Testis (tissue), 3 donors: ENCODE results near the gene OLFML2A. TPM values are rescaled to one million over a fixed set of nuclear protein-coding genes. Genes with fewer than 3 reads are reported as not detected.

Experiments
- DNase-seq: peaks from one replicate; pipeline ENCODE4 v3.0.0-alpha.2; 2019
- H3K27ac ChIP-seq, 2 donors: fragments of 200-600 bp; sonication (generic); one replicate each; pipeline ENCODE4 v1.5.1; 2019
- H3K27me3 ChIP-seq: fragments of 200-600 bp; sonication (generic); one replicate; pipeline ENCODE4 v1.5.1; 2019
- H3K36me3 ChIP-seq: fragments of 200-600 bp; sonication (generic); one replicate; pipeline ENCODE4 v1.5.1; 2017; ENCODE audit warnings: low read depth; ENCODE audit errors: missing control alignments
- H3K4me1 ChIP-seq: fragments of 200-600 bp; sonication (generic); one replicate; pipeline ENCODE4 v1.5.1; 2019
- H3K4me3 ChIP-seq, 2 donors: fragments of 200-600 bp; sonication (generic); one replicate each; pipeline ENCODE4 v1.5.1; 2017 to 2019
- H3K9me3 ChIP-seq: fragments of 200-600 bp; sonication (generic); one replicate; pipeline ENCODE4 v1.5.1; 2017
- POLR2A ChIP-seq: fragments of 450-650 bp; IDR thresholded peaks from one replicate; pipeline ENCODE4 v1.6.1; 2017; ENCODE audit warnings: antibody characterized with exemption, mild to moderate bottlenecking, moderate library complexity
- WGBS, 2 donors: methylation state at CpG; one replicate each; pipeline ENCODE4 v1.1.5; 2018; 5-methylcytosine and 5-hydroxymethylcytosine counted together
- intact Hi-C: fragments of 100-400 bp; cut with DNase I; formaldehyde crosslinking; loops from one replicate; pipeline ENCODE4 v1.15.1; 2023; ENCODE audit warnings: low total_unique reads
- polyA plus RNA-seq: library from polyadenylated mRNA; stranded (reverse); fragments of 350-450 nt; fragmentation: Illumina TruSeq; extraction: RNeasy Lipid Tissue Mini Kit (QIAGEN cat#74804); gene quantifications from one replicate; pipeline ENCODE4 v1.2.3, GENCODE V29; 2014; ENCODE audit warnings: low read depth, low replicate concordance; ENCODE audit not compliant: insufficient read depth
- total RNA-seq, 2 donors: library from RNA; depleted of rRNA; stranded (reverse); fragments of >200 nt; gene quantifications; one replicate each; pipeline ENCODE4 v1.2.3, GENCODE V29; 2016
- TF ChIP-seq, protein P1 (sequence below), 3 experiments: fragments of 450-650 bp in 2 of 3; fragments of 200-600 bp in 1 of 3; sonication (generic) in 1 of 3; IDR thresholded peaks; one replicate each; pipeline ENCODE4 v1.5.1; 2016 to 2019; ENCODE audit warnings: antibody characterized with exemption in 3 of 3, mild to moderate bottlenecking in 2 of 3, moderate library complexity in 1 of 3

Gene OLFML2A
- total and polyA plus RNA-seq, 3 donors from 2014 or later: 2.6 to 5.2 (median 4.0) TPM

DNA sequence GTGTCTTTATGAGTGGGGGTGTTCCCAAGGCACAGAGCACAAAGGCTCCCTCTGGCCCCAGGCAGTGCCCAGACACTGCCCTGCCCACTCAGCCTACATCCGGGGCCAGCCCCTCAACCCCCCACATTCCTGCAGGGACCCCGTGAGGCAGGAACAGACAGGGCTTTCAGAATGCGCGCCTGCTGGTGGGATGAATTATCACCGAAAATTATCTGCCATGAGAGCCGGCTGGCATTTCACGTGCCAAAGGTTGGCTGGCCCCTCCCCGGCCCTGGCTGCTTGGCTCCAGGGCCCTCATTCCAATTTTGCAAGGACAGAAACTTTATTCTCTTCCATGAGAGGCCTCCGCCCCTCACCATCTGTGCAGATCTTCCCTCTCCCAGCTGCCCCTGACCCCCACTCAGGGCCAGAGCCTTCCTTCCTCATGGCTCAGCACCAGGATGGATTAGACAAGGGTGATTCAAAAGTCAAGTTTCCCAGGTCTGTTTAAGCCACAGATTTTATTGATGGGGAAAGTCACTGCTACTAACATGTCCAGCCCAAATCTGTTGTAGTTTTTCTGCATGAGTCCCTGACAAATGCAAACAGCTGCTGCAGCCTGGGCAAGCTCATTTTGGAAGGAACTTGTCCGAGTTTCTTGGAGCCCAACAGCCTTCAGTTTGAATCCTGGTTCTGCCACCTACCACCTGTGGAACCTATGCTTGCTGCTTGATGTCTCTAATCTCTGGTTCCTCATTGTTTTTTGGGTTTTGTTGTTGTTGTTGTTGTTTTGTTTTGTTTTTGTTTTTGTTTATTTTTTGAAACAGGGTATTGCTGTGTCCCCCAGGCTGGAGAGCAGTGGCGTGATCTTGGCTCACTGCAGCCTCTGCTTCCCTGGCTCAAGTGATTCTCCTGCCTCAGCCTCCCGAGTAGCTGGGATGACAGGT, 44.0 kb downstream of the OLFML2A start:
- no peak for DNase-seq
- Histone ChIP-seq H3K36me3 (no peaks in the 10 kb centered on the region), H3K4me3 (no peak overlapping the region), H3K9me3 (no peaks in the 10 kb centered on the region), H3K27me3 (no peaks in the 10 kb centered on the region), H3K4me1 (no peaks in the 10 kb centered on the region), H3K27ac (no peak overlapping the region)
- TF ChIP-seq POLR2A: no peak
- TF ChIP-seq, protein P1, sequence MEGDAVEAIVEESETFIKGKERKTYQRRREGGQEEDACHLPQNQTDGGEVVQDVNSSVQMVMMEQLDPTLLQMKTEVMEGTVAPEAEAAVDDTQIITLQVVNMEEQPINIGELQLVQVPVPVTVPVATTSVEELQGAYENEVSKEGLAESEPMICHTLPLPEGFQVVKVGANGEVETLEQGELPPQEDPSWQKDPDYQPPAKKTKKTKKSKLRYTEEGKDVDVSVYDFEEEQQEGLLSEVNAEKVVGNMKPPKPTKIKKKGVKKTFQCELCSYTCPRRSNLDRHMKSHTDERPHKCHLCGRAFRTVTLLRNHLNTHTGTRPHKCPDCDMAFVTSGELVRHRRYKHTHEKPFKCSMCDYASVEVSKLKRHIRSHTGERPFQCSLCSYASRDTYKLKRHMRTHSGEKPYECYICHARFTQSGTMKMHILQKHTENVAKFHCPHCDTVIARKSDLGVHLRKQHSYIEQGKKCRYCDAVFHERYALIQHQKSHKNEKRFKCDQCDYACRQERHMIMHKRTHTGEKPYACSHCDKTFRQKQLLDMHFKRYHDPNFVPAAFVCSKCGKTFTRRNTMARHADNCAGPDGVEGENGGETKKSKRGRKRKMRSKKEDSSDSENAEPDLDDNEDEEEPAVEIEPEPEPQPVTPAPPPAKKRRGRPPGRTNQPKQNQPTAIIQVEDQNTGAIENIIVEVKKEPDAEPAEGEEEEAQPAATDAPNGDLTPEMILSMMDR (IDR thresholded peaks at IDR 0.05): no peak
- 65 to 75% methylated on average over 7 to 12 of the region's 12 CpGs for WGBS, 2 donors
- intact Hi-C loops: no loop called here

GRCh38 chr9:124828489-124829333, 51.8 kb downstream of the OLFML2A start:
- intact Hi-C loops: no loop called here
- Histone ChIP-seq H3K4me3 (no peak overlapping the region), H3K9me3 (no peaks in the 10 kb centered on the region), H3K36me3 (no peaks in the 10 kb centered on the region), H3K4me1 (peaks cover 17% of the 10 kb centered on the region), H3K27me3 (no peaks in the 10 kb centered on the region), H3K27ac (no peak overlapping the region)
- no peak for DNase-seq
- TF ChIP-seq POLR2A: no peak
- TF ChIP-seq, protein P1 (IDR thresholded peaks at IDR 0.05): no peak
- WGBS, 2 donors: 49 to 63% methylated on average over 2 of the region's 2 CpGs

- Histone ChIP-seq H3K27ac (no peak overlapping the region), H3K9me3 (no peaks in the 10 kb centered on the region), H3K4me1 (peaks cover 17% of the 10 kb centered on the region), H3K4me3 (no peak overlapping the region), H3K27me3 (no peaks in the 10 kb centered on the region), H3K36me3 (no peaks in the 10 kb centered on the region)
- no peak for DNase-seq
- WGBS, 2 donors: 59 to 66% methylated on average over 5 of the region's 5 CpGs
- intact Hi-C loops: no loop called here
- TF ChIP-seq, protein P1 (IDR thresholded peaks at IDR 0.05): no peak
- no peak for TF ChIP-seq POLR2A
Measured at GRCh38 chr9:124829334-124829669, 52.4 kb downstream of the OLFML2A start.

GRCh38 chr9:124830593-124830992, 53.7 kb downstream of the OLFML2A start:
- Histone ChIP-seq H3K36me3 (no peaks in the 10 kb centered on the region), H3K4me1 (peaks cover 27% of the 10 kb centered on the region), H3K27ac (no peak overlapping the region), H3K9me3 (no peaks in the 10 kb centered on the region), H3K4me3 (no peak overlapping the region), H3K27me3 (no peaks in the 10 kb centered on the region)
- intact Hi-C loops: no loop called here
- 67 to 71% methylated on average over 4 of the region's 4 CpGs for WGBS, 2 donors
- DNase-seq: no peak
- no peak for TF ChIP-seq POLR2A
- TF ChIP-seq, protein P1 (IDR thresholded peaks at IDR 0.05): no peak
